ENCODE results near the gene DICER1. TPM values are rescaled to one million over a fixed set of nuclear protein-coding genes. Genes with fewer than 3 reads are reported as not detected.

Gene DICER1
- total RNA-seq, 4 donors from 2014 or later: 38.3 to 124 (median 54.4) TPM

DNA sequence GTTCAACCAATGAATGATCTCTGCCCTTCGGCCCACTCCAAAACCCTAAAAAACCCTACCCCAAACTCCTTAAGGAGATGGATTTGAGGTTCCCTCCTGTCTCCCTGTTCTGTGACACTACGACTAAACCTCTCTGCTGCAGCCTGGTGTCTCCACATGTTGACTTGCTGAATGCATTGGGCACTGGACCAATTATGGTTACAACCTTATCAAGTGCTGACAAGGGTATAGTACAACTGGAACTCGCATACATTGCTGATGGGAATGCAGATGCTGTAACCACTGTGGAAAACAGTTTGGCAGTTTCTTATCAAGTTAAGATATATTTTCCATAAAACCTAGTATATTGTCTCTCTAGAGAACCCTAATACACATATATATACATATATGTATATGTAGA, 6.3 kb upstream of the DICER1 start:
- no peaks in the 10 kb centered on the region for H3K4me1 ChIP-seq
- no peak overlapping the region for H3K4me3 ChIP-seq
- H3K36me3 ChIP-seq: no peaks in the 10 kb centered on the region
- H3K27ac ChIP-seq: no peak overlapping the region
- no peaks in the 10 kb centered on the region for H3K27me3 ChIP-seq
- WGBS: 72% methylated on average over 3 of the region's 3 CpGs
- TF ChIP-seq CTCF (IDR thresholded peaks at IDR 0.05): no peak
- TF ChIP-seq EP300 (IDR thresholded peaks at IDR 0.05): no peak
- no peak for TF ChIP-seq POLR2A (IDR thresholded peaks at IDR 0.05)
- no peak for TF ChIP-seq POLR2AphosphoS5 (IDR thresholded peaks at IDR 0.05)
- no peak for DNase-seq (ENCODE audit: low spot score in 2 of 2)
- H3K9me3 ChIP-seq: peaks cover 4% of the 10 kb centered on the region

- Histone ChIP-seq H3K27ac (no peak overlapping the region), H3K4me1 (peaks cover 4% of the 10 kb centered on the region)
- DNase-seq (ENCODE audit: low spot score in 2 of 2): no peak
Observed at GRCh38 chr14:95163132-95163531, 5.8 kb upstream of the DICER1 start.

GRCh38 chr14:95162641-95163040, 5.3 kb upstream of the DICER1 start:
- 63% methylated on average over 2 of the region's 2 CpGs for WGBS
- peaks cover 4% of the 10 kb centered on the region for H3K9me3 ChIP-seq
- TF ChIP-seq POLR2AphosphoS5 (IDR thresholded peaks at IDR 0.05): no peak
- TF ChIP-seq CTCF (IDR thresholded peaks at IDR 0.05): no peak
- no peak overlapping the region for H3K4me3 ChIP-seq
- H3K27me3 ChIP-seq: no peaks in the 10 kb centered on the region
- H3K36me3 ChIP-seq: no peaks in the 10 kb centered on the region
- H3K27ac ChIP-seq: no peak overlapping the region
- no peak for DNase-seq (ENCODE audit: low spot score in 2 of 2)
- H3K4me1 ChIP-seq: peaks cover 7% of the 10 kb centered on the region

More at GRCh38 chr14:95163132-95163531, 5.8 kb upstream of the DICER1 start:
- H3K4me3 ChIP-seq: no peak overlapping the region
- no peaks in the 10 kb centered on the region for H3K27me3 ChIP-seq
- peaks cover 4% of the 10 kb centered on the region for H3K9me3 ChIP-seq
- TF ChIP-seq POLR2A (IDR thresholded peaks at IDR 0.05) (no peak), CTCF (IDR thresholded peaks at IDR 0.05) (no peak), EP300 (IDR thresholded peaks at IDR 0.05) (no peak), POLR2AphosphoS5 (IDR thresholded peaks at IDR 0.05) (no peak)
- no peaks in the 10 kb centered on the region for H3K36me3 ChIP-seq
- WGBS: 71% methylated on average over 2 of the region's 2 CpGs

GRCh38 chr14:95157048-95157326, 342 bp downstream of the DICER1 start:
- Histone ChIP-seq H3K9me3 (no peaks in the 10 kb centered on the region), H3K27ac (peak overlapping the region; percentile 99), H3K36me3 (no peaks in the 10 kb centered on the region), H3K27me3 (no peaks in the 10 kb centered on the region), H3K4me3 (peak overlapping the region; percentile 88), H3K4me1 (peaks cover 43% of the 10 kb centered on the region)
- no peak for TF ChIP-seq POLR2A (IDR thresholded peaks at IDR 0.05)
- no peak for TF ChIP-seq CTCF (IDR thresholded peaks at IDR 0.05)
- TF ChIP-seq EP300 (IDR thresholded peaks at IDR 0.05): no peak
- TF ChIP-seq POLR2AphosphoS5 (IDR thresholded peaks at IDR 0.05): no peak
- 2% methylated on average over 8 of the region's 50 CpGs for WGBS
- DNase-seq (ENCODE audit: low spot score in 2 of 2): no peak

DNA sequence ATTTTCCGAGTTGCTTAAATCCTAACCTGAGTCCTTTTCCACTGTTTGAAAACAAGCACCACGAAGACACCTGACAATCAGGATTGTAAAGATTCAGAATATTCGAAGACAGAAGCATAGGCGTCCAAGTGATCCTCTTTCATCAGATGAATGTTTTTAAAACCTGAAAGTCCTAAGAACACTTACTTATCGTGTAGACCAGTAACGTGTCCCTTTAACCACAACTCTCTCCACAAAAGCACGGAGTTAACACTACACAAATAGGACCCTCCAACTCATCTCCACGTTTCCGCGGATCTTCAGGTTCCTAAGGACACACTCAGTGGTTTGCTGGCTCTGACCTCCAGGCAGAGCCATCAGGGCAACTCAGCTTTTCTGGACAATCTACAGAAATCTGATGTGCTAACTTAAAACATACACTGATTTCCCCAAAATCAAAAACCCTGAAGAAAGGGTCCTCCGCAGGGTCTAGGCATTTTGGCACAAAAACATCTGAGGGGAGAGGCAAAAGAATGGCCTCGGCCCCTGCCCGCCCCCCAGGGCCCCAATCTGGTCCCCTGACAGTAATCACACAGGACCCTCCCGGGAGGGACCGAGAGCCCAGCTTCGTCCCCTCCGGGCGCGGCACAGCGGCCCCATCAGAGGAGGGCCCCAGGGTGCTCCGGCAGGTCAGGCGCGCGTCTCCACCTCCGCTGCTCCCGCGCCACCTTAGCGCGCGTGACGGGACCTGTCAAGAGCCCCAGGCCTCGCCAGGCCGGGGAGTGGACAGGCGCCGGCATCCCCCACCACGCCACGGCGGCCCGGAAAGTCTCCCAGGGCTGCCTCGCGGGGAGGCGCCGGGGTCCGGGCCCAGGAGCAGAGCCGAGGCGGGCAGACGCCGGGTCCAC, 925 bp downstream of the DICER1 start:
- H3K36me3 ChIP-seq: no peaks in the 10 kb centered on the region
- WGBS: 2% methylated on average over 13 of the region's 48 CpGs
- no peak for TF ChIP-seq POLR2A (IDR thresholded peaks at IDR 0.05)
- TF ChIP-seq CTCF (IDR thresholded peaks at IDR 0.05): no peak
- no peak for TF ChIP-seq POLR2AphosphoS5 (IDR thresholded peaks at IDR 0.05)
- no peak for TF ChIP-seq EP300 (IDR thresholded peaks at IDR 0.05)
- H3K27ac ChIP-seq: peak overlapping the region; percentile 99
- no peaks in the 10 kb centered on the region for H3K9me3 ChIP-seq
- DNase-seq (ENCODE audit: low spot score in 2 of 2): peak; percentile 67 to 81
- peak overlapping the region; percentile 88 for H3K4me3 ChIP-seq
- no peaks in the 10 kb centered on the region for H3K27me3 ChIP-seq
- peaks cover 48% of the 10 kb centered on the region for H3K4me1 ChIP-seq
